Naive thymus-derived CD8-positive, alpha-beta T cell (primary cell): ENCODE data around the gene RTN4RL2. TPM values are rescaled to one million over a fixed set of nuclear protein-coding genes. Genes with fewer than 3 reads are reported as not detected.

Experiments used
- ATAC-seq, 2 donors: fragments of 150-1000 bp; cut with Tn5 transposase in 1 of 2; sonication (Bioruptor Pico), chemical (Tn5 transposase) in 1 of 2; 1 replicate in 1 of 2; 2 replicates in 1 of 2; pipeline ENCODE4 v1.10.0; 2021; ENCODE audit warnings: mild to moderate bottlenecking in 2 of 2, moderate library complexity in 2 of 2
- POLR2A ChIA-PET: fragments of 350-600 bp; sonication (Branson Sonifier 250); formaldehyde crosslinking; loops from one replicate; lab custom pipeline; 2021; ENCODE audit warnings: antibody characterized with exemption; lab: Charles Lee
- DNase-seq, 10 donors: peaks; one replicate each; pipeline versions ENCODE4 v3.0.0 to v3.0.0-alpha.2; 2020 to 2022
- H3K27ac Mint-ChIP-seq, 10 donors: one replicate each; pipeline ENCODE4 v1.8.0; 2020 to 2022; ENCODE audit warnings: mild to moderate bottlenecking in 10 of 10, mixed read lengths in 10 of 10, moderate library complexity in 4 of 10, inconsistent platforms in 1 of 10
- H3K27me3 Mint-ChIP-seq, 5 donors: one replicate each; pipeline ENCODE4 v1.8.0; 2021 to 2022; ENCODE audit warnings: mixed read lengths in 5 of 5
- H3K36me3 Mint-ChIP-seq, 3 donors: one replicate each; pipeline ENCODE4 v1.8.0; 2020 to 2022; ENCODE audit warnings: mixed read lengths in 3 of 3, mild to moderate bottlenecking in 2 of 3, inconsistent platforms in 1 of 3
- H3K4me1 Mint-ChIP-seq, 4 donors: one replicate each; pipeline ENCODE4 v1.8.0; 2021 to 2022; ENCODE audit warnings: mixed read lengths in 4 of 4
- H3K4me3 Mint-ChIP-seq, 10 donors: one replicate each; pipeline ENCODE4 v1.8.0; 2020 to 2022; ENCODE audit warnings: mild to moderate bottlenecking in 10 of 10, mixed read lengths in 10 of 10, moderate library complexity in 6 of 10, inconsistent platforms in 1 of 10
- H3K9me3 Mint-ChIP-seq, 9 donors: one replicate each; pipeline ENCODE4 v1.8.0; 2020 to 2022; ENCODE audit warnings: mixed read lengths in 9 of 9, mild to moderate bottlenecking in 3 of 9, inconsistent platforms in 1 of 9, moderate library complexity in 1 of 9
- polyA plus RNA-seq, 3 donors: library from polyadenylated mRNA; unstranded; fragments of 300-500 nt; fragmentation: Illumina TruSeq; gene quantifications; one replicate each; pipeline ENCODE4 v1.2.3, GENCODE V29; 2021
- total RNA-seq, 8 experiments: library from RNA in 2 of 8; stranded (reverse) in 2 of 8; gene quantifications; one replicate each; pipeline ENCODE4 v1.2.3 and lab custom pipeline; 2021 to 2026

The RTN4RL2 gene
- total and polyA plus RNA-seq, 5 experiments from 2014 or later, result 0.09 to 0.21 TPM; not detected in 3

DNA sequence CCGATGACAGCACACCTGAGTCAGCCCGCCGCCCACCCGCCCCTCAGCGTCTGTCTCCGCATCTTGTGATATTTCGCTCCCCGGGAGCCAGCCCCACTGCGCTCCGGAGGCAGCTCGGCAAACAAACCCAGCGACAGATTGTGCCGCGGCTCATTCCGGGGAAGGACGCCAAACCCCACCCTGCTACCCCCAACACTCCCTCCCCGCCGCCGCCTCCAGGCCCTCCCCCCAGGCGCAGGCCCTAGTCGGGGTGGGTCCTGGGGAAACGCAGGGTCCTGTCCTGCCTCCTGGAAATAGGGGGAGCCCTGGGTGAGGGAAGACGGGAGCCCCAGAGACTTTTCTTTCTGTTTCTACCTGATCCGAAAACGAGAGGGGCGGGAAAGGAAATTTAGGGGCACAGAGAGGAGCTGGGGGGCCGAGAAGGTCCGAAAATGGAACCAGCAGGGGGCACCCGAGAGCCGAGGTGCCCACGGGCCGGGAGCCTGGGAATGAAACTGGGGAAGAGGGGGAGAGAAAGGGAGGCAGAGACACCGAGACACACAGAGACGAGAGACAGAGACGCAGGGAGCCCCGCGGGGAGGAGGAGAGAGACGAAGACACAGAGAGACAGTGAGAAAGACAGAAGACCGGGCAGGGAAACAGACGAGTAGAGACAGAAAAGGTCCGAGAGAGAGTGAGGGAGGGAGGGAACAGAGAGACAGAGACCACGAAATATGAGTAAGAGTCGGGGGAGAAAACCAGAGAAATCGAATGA is 1.7 kb upstream of the RTN4RL2 start:
- Mint-ChIP-seq H3K36me3 (no peaks in the 10 kb centered on the region), H3K4me1 (peaks cover 17 to 36% (median 34%) of the 10 kb centered on the region in 4 donors), H3K27me3 (peaks cover 19 to 35% (median 23%) of the 10 kb centered on the region in 5 donors), H3K27ac (peak overlapping the region in 3 of 10 donors; percentile 35 to 49 (median 35)), H3K4me3 (peak overlapping the region; percentile 76 to 95 (median 90)), H3K9me3 (no peaks in the 10 kb centered on the region)
- peak in 7 of 10 donors; percentile 31 to 65 (median 52) for DNase-seq
- POLR2A ChIA-PET, result interaction anchor here (0.9 to 1.5 kb wide), 5 partner anchors 16 to 113 kb away, joined by 3 to 8 read pairs (median 6); no protein-coding TSS in a partner anchor
- ATAC-seq, result peak; percentile 38 to 43

DNA sequence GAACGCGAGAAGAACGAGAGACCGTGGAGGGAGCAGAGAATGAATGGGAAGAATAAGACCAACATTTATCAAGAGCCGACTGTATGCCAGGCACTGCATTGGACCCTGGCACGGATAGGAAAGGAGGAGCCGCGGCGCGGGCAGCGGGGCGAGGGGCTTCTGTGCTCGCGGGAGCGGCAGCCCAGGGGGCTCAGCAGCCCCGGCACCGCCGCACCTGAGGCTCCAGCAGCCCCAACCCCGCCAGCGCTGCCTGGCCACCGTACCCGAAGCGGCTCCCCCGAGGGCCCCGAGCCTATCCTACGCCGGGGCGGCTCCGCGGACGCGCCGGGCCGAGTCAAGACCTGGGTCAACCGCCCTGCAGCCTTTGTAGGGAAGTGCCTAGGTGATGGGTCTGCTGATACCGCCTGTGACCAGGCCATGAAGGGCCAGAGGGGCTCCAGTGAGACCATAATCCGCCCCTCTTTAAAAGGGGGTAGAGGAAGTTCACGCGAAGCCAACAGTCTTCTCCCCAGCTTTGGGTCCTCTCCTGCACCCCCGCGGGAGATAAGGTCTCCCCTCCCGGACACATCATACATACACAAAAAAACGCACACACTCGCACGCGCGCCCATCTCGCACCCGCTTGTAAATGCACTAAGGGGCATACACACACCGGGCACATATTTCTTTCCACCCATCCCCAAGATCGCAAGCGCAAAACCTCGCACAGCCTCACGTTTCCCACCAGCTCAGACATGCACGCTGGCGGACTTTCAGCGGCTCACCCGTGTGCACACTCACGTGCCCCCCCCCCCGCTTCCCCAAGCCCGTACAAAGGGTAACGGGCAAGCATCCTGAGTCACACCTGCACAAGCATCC is 935 bp upstream of the RTN4RL2 start:
- POLR2A ChIA-PET, result interaction anchor here (1.0 to 3.6 kb wide), 5 partner anchors 14 to 121 kb away, joined by 4 to 16 read pairs (median 5); partner anchors contain the start of genes P2RX3 and SLC43A1
- H3K4me3 Mint-ChIP-seq, result peak overlapping the region; percentile 79 to 95 (median 90)
- peak; percentile 27 to 46 for ATAC-seq
- H3K27ac Mint-ChIP-seq, result peak overlapping the region in 5 of 10 donors; percentile 9 to 83 (median 49)
- no peaks in the 10 kb centered on the region for H3K36me3 Mint-ChIP-seq
- peaks cover 19 to 35% (median 23%) of the 10 kb centered on the region in 5 donors for H3K27me3 Mint-ChIP-seq
- H3K9me3 Mint-ChIP-seq, result no peaks in the 10 kb centered on the region
- DNase-seq, result peak in 4 of 10 donors; percentile 20 to 33 (median 28)
- peaks cover 18 to 36% (median 34%) of the 10 kb centered on the region in 4 donors for H3K4me1 Mint-ChIP-seq

DNA sequence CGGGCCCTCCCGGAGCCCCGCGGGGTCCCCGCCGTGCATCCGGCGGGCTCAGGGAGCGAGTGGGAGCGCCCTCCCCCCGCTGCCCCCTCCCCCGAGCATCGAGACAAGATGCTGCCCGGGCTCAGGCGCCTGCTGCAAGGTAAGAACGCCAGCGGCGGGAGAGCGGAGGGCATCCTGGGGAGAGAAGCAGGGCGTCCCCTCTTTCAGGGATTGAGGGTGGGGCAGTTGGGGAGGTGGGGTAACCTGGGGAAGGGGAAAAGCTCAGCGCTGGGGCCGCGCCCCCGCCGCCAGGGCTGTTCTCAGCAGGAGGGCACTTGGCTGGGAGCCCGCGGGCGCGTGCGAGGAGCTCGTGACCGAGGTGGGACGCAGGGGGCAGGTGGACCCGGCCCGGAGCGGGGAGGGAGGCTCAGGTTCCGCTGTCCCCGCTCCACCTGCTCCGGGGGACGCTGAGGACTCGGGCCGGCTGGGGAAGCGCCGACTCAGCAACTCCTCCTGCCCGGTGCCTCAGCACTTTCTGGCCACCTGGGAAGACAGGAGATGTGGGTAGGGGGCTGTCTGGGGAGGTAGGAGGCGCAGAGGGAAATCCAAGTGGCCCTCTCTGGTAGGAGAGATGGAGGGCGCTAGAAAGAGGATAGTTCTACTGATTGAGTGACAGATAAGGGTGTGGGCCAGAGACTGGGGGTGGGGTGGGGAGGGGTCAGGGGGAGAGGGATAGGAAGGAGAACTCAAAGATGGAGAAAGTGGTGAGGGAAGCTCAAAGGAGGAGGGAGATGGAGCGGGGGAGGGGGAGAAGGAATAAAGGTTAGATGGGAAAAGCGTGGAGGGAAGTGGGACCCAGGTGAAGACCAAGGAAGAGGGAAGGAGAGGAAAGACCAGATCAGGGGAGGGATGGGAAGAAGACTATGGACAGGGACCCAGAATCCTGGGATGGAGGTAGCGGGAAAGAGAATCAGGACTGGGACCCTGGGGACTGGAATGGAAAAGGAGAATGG is 726 bp downstream of the RTN4RL2 start:
- Mint-ChIP-seq H3K27me3 (peaks cover 19 to 35% (median 23%) of the 10 kb centered on the region in 5 donors), H3K27ac (peak overlapping the region in 1 of 10 donors; percentile 72), H3K36me3 (no peaks in the 10 kb centered on the region), H3K4me1 (peaks cover 18 to 36% (median 34%) of the 10 kb centered on the region in 4 donors), H3K4me3 (peak overlapping the region in 9 of 10 donors; percentile 33 to 82 (median 50)), H3K9me3 (no peaks in the 10 kb centered on the region)
- ATAC-seq, result no peak
- POLR2A ChIA-PET, result interaction anchor here (1.2 to 3.6 kb wide), 4 partner anchors 12 to 54 kb away, joined by 3 to 16 read pairs (median 4); partner anchors contain the start of gene SLC43A1
- peak in 1 of 10 donors; percentile 15 for DNase-seq

DNA sequence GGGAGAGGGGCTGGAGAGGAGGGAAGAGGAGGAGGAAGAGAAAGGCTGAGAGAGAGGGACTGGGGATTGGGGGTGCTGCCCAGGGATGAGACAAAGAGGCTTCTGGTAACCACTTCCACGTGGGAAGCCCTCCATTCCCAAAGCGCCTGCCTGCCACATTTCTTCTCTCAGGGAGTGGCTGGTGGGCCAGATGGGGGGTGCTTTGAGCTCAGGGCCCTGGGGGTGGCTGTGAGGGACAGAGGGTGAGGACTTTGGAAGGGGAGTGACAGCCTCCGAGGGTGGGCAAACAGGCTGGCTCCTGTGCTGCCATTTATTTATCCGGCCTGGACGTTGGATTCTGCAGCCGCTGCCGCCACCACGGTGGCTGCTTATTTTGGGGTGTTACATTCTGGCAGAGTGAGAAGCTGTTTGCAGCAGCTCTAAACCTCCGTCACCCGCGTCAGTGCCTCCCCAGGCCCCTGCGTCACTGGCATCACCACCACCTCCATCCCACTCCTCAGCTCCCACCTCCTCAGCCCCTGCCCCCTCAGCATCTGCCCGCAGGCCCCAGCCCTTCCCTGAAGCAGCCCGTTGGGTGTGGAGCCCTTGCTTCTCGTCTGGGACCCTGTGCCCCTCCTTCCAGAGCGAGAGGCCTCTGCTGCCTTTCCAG is 1.6 kb downstream of the RTN4RL2 start:
- no peak for DNase-seq
- no peak for ATAC-seq
- H3K9me3 Mint-ChIP-seq, result no peaks in the 10 kb centered on the region
- peaks cover 17 to 30% (median 22%) of the 10 kb centered on the region in 5 donors for H3K27me3 Mint-ChIP-seq
- H3K4me3 Mint-ChIP-seq, result peak overlapping the region in 8 of 10 donors; percentile 33 to 82 (median 51)
- H3K36me3 Mint-ChIP-seq, result no peaks in the 10 kb centered on the region
- POLR2A ChIA-PET, result interaction anchor here (1.2 to 3.6 kb wide), 2 partner anchors 12 to 22 kb away, joined by 4 to 16 read pairs; no protein-coding TSS in a partner anchor
- H3K4me1 Mint-ChIP-seq, result peaks cover 17 to 35% (median 33%) of the 10 kb centered on the region in 4 donors
- no peak overlapping the region for H3K27ac Mint-ChIP-seq

GRCh38 chr11:57462597-57462996 is 2.3 kb downstream of the RTN4RL2 start:
- peaks cover 13 to 24% (median 18%) of the 10 kb centered on the region in 5 donors for H3K27me3 Mint-ChIP-seq
- H3K27ac Mint-ChIP-seq, result peak overlapping the region in 1 of 10 donors; percentile 40
- no peaks in the 10 kb centered on the region for H3K36me3 Mint-ChIP-seq
- POLR2A ChIA-PET, result interaction anchor here (3.6 kb wide), 1 partner anchor 11 kb away, joined by 16 read pairs; no protein-coding TSS in a partner anchor
- no peaks in the 10 kb centered on the region for H3K9me3 Mint-ChIP-seq
- no peak for DNase-seq
- H3K4me3 Mint-ChIP-seq, result peak overlapping the region in 8 of 10 donors; percentile 24 to 61 (median 34)
- peaks cover 16 to 30% (median 27%) of the 10 kb centered on the region in 4 donors for H3K4me1 Mint-ChIP-seq
- ATAC-seq, result no peak

- peaks cover 15 to 19% (median 19%) of the 10 kb centered on the region in 4 donors for H3K4me1 Mint-ChIP-seq
- H3K36me3 Mint-ChIP-seq, result peaks cover 0 to 3% (median 0%) of the 10 kb centered on the region in 3 donors
- no peak overlapping the region for H3K4me3 Mint-ChIP-seq
- no peaks in the 10 kb centered on the region for H3K9me3 Mint-ChIP-seq
- POLR2A ChIA-PET, result interaction anchor here (0.6 kb wide), 3 partner anchors 60 to 255 kb away, joined by 3 to 8 read pairs (median 4); no protein-coding TSS in a partner anchor
- peaks cover 9 to 14% (median 9%) of the 10 kb centered on the region in 5 donors for H3K27me3 Mint-ChIP-seq
- DNase-seq, result no peak
- ATAC-seq, result no peak
- peak overlapping the region in 2 of 10 donors; percentile 28 to 53 for H3K27ac Mint-ChIP-seq
These were observed 3.6 kb downstream of the RTN4RL2 start for GRCh38 chr11:57463671-57464538.

- Mint-ChIP-seq H3K4me3 (no peak overlapping the region), H3K36me3 (peaks cover 0 to 3% (median 0%) of the 10 kb centered on the region in 3 donors), H3K4me1 (peaks cover 11 to 13% (median 12%) of the 10 kb centered on the region in 4 donors), H3K27me3 (peaks cover 4 to 6% (median 5%) of the 10 kb centered on the region in 5 donors), H3K27ac (no peak overlapping the region), H3K9me3 (no peaks in the 10 kb centered on the region)
- ATAC-seq (no peak), DNase-seq (no peak)
- POLR2A ChIA-PET, result interaction anchor here (0.6 kb wide), 1 partner anchor 81 kb away, joined by 8 read pairs; no protein-coding TSS in a partner anchor
These were observed 4.3 kb downstream of the RTN4RL2 start for GRCh38 chr11:57464539-57465181.

DNA sequence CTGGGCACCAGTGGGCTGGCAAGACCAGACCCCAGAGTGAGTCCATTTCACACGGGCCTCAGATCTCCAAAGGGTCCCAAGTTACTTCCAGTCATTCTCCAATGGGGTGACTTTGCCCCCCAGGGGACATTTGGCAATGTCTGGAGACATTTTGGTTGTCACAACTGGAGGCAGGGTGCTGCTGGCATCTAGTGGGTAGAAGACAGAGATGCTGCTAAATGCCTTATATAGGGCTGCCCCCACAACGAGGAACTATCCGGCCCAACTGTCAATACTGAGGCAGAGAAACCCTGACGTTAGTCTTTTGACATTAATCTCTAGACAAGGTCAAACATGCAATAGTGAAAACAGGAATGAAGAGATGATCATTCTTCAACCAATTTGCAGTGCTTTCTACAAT is 6.4 kb downstream of the RTN4RL2 start:
- H3K27ac Mint-ChIP-seq, result no peak overlapping the region
- ATAC-seq (no peak), DNase-seq (no peak)
- H3K4me3 Mint-ChIP-seq, result no peak overlapping the region
- peaks cover 0 to 3% (median 0%) of the 10 kb centered on the region in 3 donors for H3K36me3 Mint-ChIP-seq
- no peaks in the 10 kb centered on the region for H3K9me3 Mint-ChIP-seq
- POLR2A ChIA-PET, result interaction anchor here (0.6 kb wide), 1 partner anchor 39 kb away, joined by 3 read pairs; no protein-coding TSS in a partner anchor
- H3K4me1 Mint-ChIP-seq, result peaks cover 2 to 7% (median 5%) of the 10 kb centered on the region in 4 donors
- H3K27me3 Mint-ChIP-seq, result peaks cover 0 to 2% (median 0%) of the 10 kb centered on the region in 5 donors

DNA sequence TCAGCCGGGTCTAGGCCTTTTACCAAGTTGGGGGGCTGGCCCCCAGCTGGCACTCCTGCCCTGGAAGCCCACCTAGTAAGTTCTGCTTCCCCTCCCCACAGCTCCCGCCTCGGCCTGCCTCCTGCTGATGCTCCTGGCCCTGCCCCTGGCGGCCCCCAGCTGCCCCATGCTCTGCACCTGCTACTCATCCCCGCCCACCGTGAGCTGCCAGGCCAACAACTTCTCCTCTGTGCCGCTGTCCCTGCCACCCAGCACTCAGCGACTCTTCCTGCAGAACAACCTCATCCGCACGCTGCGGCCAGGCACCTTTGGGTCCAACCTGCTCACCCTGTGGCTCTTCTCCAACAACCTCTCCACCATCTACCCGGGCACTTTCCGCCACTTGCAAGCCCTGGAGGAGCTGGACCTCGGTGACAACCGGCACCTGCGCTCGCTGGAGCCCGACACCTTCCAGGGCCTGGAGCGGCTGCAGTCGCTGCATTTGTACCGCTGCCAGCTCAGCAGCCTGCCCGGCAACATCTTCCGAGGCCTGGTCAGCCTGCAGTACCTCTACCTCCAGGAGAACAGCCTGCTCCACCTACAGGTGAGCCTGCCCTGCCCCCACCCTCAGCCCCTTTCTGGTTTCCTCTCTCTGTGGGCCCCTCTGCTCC is 7.3 kb downstream of the RTN4RL2 start:
- Mint-ChIP-seq H3K27ac (peak overlapping the region in 1 of 10 donors; percentile 69), H3K27me3 (peaks cover 0 to 1% (median 0%) of the 10 kb centered on the region in 5 donors), H3K36me3 (peaks cover 0 to 3% (median 0%) of the 10 kb centered on the region in 3 donors), H3K4me1 (peaks cover under 1 to 5% (median 4%) of the 10 kb centered on the region in 4 donors), H3K4me3 (no peak overlapping the region), H3K9me3 (no peaks in the 10 kb centered on the region)
- no peak for ATAC-seq
- POLR2A ChIA-PET, result no interaction called here
- no peak for DNase-seq
